ENCODE results near the gene HIP1R.
"Not testable (repeated sequence)": the region's sequence is repeated elsewhere in the genome, so short reads cannot be mapped to it uniquely, and the experiment has no call there.

HIP1R gene

GRCh38 chr12:122895320-122895703, 60.1 kb downstream of the HIP1R start:
- no peak for DNase-seq (ENCODE audit: low spot score)

DNA sequence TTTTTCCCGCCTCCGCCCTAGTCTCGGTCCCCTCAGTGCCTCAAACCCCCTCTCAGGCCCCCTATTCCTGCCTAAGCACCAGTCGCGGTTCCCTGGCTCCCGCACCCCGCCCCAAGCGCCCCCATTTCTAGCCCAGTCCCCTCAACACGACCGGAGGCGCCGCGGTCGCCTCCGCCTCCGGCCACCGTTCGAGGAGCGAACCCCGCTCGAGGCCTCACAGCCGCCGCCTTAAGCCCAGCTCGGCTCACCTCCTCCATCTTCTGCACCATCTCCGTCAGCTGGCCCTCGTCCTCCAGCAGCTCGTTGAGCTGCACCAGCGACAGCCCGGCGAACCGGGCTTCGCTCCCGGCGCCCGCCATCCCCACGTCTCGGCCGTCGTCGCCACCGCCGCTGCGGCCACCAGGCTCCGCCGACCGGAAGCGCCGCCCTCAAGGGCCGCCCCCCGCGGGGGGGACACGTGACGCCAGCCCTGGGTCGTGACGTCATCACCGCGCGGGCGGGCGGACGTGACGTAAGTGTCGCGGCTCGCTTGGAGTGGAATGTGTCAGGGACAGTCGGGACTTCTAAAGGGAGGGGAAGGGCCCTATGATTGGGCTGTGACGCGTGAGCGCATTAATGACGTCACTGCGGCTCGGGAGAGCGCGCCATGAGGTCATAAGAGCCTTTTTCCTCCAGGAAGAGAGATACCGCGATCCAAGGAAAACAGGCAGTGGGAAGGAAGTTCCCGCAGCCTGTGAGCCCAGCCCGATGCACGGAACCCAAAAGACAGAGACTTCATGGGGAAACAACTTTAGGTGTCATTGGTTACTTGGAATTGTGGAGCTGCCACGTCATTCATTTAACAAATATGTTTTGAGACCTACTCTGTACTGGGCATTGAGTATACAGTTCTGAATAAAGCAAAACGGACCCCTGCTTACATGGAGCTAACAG, 60.7 kb downstream of the HIP1R start, which contains the start of gene VPS37B:
VPS37B (minus strand) TSS at position 421 of the 933 bp plus-strand sequence; CDS start at position 359, 62 bp downstream.
- DNase-seq (ENCODE audit: low spot score), result peak; percentile 94

DNA sequence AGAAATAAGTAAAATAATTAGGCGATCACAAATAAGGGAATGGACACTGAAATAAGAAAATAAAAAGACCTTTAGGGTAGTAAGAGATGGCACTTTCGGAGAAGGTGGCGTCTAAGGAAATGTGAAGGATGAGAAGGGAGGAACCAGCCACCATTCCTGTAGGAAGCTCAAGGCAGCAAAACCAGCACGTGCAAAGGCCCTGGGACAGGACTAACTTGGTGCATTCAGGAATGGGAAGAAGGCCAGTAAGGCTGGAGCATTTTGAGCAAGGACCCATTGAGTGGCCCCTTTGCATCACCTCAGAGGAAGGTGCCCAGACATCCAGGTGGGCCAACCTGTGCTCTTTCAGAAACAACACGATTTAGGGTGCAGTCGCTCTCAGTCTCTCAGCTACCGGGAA, 61.4 kb downstream of the HIP1R start:
- DNase-seq (ENCODE audit: low spot score), result no peak

DNA sequence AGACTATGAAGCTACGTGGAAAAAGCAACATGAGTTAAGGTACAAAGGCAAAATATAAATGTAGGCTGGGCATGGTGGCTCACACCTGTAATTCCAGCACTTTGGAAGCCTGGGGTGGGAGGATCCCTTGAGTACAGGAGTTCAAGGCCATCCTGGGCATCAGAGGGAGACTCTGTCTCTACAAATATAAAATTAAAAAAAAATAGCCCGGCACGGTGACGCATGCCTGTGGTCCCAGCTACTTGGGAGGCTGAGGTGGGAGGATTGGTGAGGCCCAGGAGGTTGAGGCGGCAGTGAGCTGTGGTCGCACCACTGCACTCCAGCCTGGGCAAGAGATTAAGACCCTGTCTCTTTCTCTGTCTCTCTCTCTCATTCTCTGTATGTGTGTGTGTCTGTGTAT, 64.6 kb downstream of the HIP1R start:
- DNase-seq (ENCODE audit: low spot score), result no peak

DNA sequence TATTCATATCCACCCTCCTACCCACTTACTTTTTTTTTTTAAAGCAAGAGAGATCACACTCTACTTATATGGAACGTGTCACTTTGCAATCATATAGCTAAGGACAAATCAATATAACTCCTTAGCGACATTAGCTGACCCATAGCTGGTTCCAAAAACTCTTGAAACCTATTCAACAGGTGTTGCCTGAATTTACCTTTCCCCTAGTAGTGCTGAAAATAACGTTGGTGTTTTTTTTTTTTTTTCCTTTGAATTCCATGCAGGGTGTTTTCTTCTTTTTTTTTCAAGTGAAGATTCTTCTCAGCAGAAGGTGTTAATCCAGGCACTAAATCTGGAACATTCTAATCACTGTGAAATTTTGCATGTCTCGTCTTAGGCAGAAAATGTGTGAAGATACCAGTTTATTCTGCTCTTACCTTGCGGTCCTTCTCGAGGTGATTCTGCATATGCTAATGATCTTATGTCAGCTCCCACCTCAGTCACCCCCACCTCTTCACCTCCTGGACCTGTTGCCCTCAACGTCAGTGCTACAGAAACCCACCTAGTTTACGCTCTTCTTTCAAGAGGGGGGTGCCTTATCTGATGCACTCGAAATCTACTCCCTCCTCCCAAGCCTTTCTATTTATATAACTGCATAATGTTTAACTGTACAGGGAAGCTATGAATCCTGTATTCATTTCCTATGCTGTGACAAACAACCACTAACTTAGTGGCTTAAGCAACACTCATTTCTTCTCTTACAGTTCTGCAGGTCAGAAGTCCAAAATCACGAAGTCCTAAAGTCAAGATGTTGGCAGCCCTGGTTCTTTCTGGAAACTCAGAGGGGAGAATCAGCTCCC, 67.8 kb downstream of the HIP1R start:
- DNase-seq (ENCODE audit: low spot score), result no peak

DNA sequence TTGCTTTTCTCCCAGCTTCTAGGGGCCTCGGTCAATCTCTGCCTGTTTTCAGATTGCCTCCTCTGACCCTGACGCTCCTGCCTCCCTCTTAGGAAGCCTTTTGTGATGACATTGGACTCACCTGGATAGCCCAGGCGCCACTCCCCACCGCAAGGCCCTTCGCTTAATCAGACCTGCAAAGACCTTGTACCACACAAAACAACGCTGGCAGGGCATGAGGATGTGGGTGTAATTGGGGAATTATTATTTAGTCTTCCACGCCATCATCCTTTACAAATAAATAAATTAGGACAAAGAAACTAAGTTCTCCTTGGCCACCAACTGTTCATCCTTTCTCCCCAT, 68.4 kb downstream of the HIP1R start:
- DNase-seq (ENCODE audit: low spot score), result no peak

GRCh38 chr12:122905258-122905657, 70.0 kb downstream of the HIP1R start:
- DNase-seq (ENCODE audit: low spot score), result not testable (repeated sequence)

GRCh38 chr12:122908915-122909314, 73.7 kb downstream of the HIP1R start:
- DNase-seq (ENCODE audit: low spot score), result no peak

- no peak for DNase-seq (ENCODE audit: low spot score)
These were observed 74.4 kb downstream of the HIP1R start for GRCh38 chr12:122909442-122910288.

Data from AG08395 (cell line).